Uterus (tissue), 4 donors: ENCODE results near the gene FMN2. TPM values are rescaled to one million over a fixed set of nuclear protein-coding genes. Genes with fewer than 3 reads are reported as not detected.

Experiments
- DNase-seq, 2 donors: peaks; one replicate each; pipeline ENCODE4 v3.0.0-alpha.2; 2019 to 2020
- H3K27ac ChIP-seq, 2 donors: fragments of 200-600 bp; sonication (generic); 1 replicate in 1 of 2; 2 replicates in 1 of 2; pipeline ENCODE4 v1.5.1; 2016 to 2018
- H3K27me3 ChIP-seq, 2 donors: fragments of 200-600 bp; sonication (generic); one replicate each; pipeline ENCODE4 v1.5.1; 2018 to 2019; ENCODE audit warnings: control low read depth in 1 of 2
- H3K36me3 ChIP-seq, 2 donors: fragments of 200-600 bp; sonication (generic); one replicate each; pipeline ENCODE4 v1.5.1; 2019; ENCODE audit warnings: control low read depth in 1 of 2
- H3K4me1 ChIP-seq, 2 donors: fragments of 200-600 bp; sonication (generic); one replicate each; pipeline ENCODE4 v1.5.1; 2018 to 2019; ENCODE audit warnings: control low read depth in 1 of 2
- H3K4me3 ChIP-seq, 2 donors: fragments of 200-600 bp; sonication (generic); 1 replicate in 1 of 2; 2 replicates in 1 of 2; pipeline ENCODE4 v1.5.1; 2018 to 2019; ENCODE audit warnings: mild to moderate bottlenecking in 1 of 2
- H3K9me3 ChIP-seq, 2 donors: fragments of 200-600 bp; sonication (generic); one replicate each; pipeline ENCODE4 v1.5.1; 2019; ENCODE audit warnings: control low read depth in 1 of 2
- CTCF ChIP-seq, 4 experiments: fragments of 200-600 bp in 2 of 4; fragments of 450-650 bp in 2 of 4; sonication (generic) in 2 of 4; IDR thresholded peaks; one replicate each; pipeline ENCODE4 v1.5.1; 2016 to 2019; ENCODE audit warnings: antibody characterized with exemption in 4 of 4, mild to moderate bottlenecking in 2 of 4, moderate library complexity in 1 of 4
- POLR2A ChIP-seq, 2 donors: fragments of 450-650 bp; IDR thresholded peaks; one replicate each; pipeline ENCODE4 v1.6.1; 2016; ENCODE audit warnings: antibody characterized with exemption in 2 of 2, mild to moderate bottlenecking in 1 of 2, moderate library complexity in 1 of 2
- intact Hi-C: fragments of 100-400 bp; cut with DNase I; formaldehyde crosslinking; loops from one replicate; pipeline ENCODE4 v1.15.1; 2023; ENCODE audit warnings: low total_unique reads
- total RNA-seq, 4 donors: library from RNA; depleted of rRNA in 3 of 4; stranded (reverse); fragments of >200 nt in 3 of 4; gene quantifications; one replicate each; pipeline versions ENCODE4 v1.1.0 to v1.2.4, GENCODE V29; 2014 to 2023
- donor health status: DM: yes; HTN: yes; CAD: no.

Gene FMN2
- total RNA-seq, 4 donors from 2014 or later: 1.0 to 6.5 (median 2.3) TPM; not detected in 1

- intact Hi-C loops: no loop called here
- no peak overlapping the region for H3K4me3 ChIP-seq
- no peak for DNase-seq
- no peaks in the 10 kb centered on the region for H3K36me3 ChIP-seq
- no peak overlapping the region for H3K27ac ChIP-seq
- H3K9me3 ChIP-seq: no peaks in the 10 kb centered on the region
- no peak for TF ChIP-seq CTCF (IDR thresholded peaks at IDR 0.05)
- no peak for TF ChIP-seq POLR2A (IDR thresholded peaks at IDR 0.05)
- H3K4me1 ChIP-seq: no peaks in the 10 kb centered on the region
- no peaks in the 10 kb centered on the region for H3K27me3 ChIP-seq
These were observed 411.9 kb downstream of the FMN2 start for GRCh38 chr1:240503558-240503957.

- Histone ChIP-seq H3K36me3 (no peaks in the 10 kb centered on the region), H3K27ac (no peak overlapping the region), H3K9me3 (no peaks in the 10 kb centered on the region), H3K4me1 (no peaks in the 10 kb centered on the region), H3K27me3 (no peaks in the 10 kb centered on the region), H3K4me3 (no peak overlapping the region)
- TF ChIP-seq CTCF (IDR thresholded peaks at IDR 0.05) (no peak), POLR2A (IDR thresholded peaks at IDR 0.05) (no peak)
- intact Hi-C loops: no loop called here
- no peak for DNase-seq
These were observed 414.5 kb downstream of the FMN2 start for GRCh38 chr1:240506176-240506575.

GRCh38 chr1:240508201-240508600 is 416.5 kb downstream of the FMN2 start:
- DNase-seq: no peak
- no peaks in the 10 kb centered on the region for H3K9me3 ChIP-seq
- H3K4me1 ChIP-seq: no peaks in the 10 kb centered on the region
- TF ChIP-seq POLR2A (IDR thresholded peaks at IDR 0.05): no peak
- no peak for TF ChIP-seq CTCF (IDR thresholded peaks at IDR 0.05)
- intact Hi-C loops: no loop called here
- H3K36me3 ChIP-seq: no peaks in the 10 kb centered on the region
- H3K27me3 ChIP-seq: no peaks in the 10 kb centered on the region
- H3K27ac ChIP-seq: no peak overlapping the region
- H3K4me3 ChIP-seq: no peak overlapping the region

GRCh38 chr1:240508950-240509349 is 417.3 kb downstream of the FMN2 start:
- H3K36me3 ChIP-seq: no peaks in the 10 kb centered on the region
- intact Hi-C loops: no loop called here
- TF ChIP-seq CTCF (IDR thresholded peaks at IDR 0.05): no peak
- no peak for TF ChIP-seq POLR2A (IDR thresholded peaks at IDR 0.05)

GRCh38 chr1:240511789-240512188 is 420.1 kb downstream of the FMN2 start:
- H3K9me3 ChIP-seq: no peaks in the 10 kb centered on the region
- H3K4me3 ChIP-seq: no peak overlapping the region
- H3K4me1 ChIP-seq: no peaks in the 10 kb centered on the region
- intact Hi-C loops: no loop called here
- no peak for DNase-seq
- no peak for TF ChIP-seq CTCF (IDR thresholded peaks at IDR 0.05)
- TF ChIP-seq POLR2A (IDR thresholded peaks at IDR 0.05): no peak
- H3K27me3 ChIP-seq: no peaks in the 10 kb centered on the region
- no peak overlapping the region for H3K27ac ChIP-seq
- no peaks in the 10 kb centered on the region for H3K36me3 ChIP-seq

More at GRCh38 chr1:240508950-240509349, 417.3 kb downstream of the FMN2 start:
- no peak overlapping the region for H3K4me3 ChIP-seq
- H3K9me3 ChIP-seq: no peaks in the 10 kb centered on the region
- no peak overlapping the region for H3K27ac ChIP-seq
- no peaks in the 10 kb centered on the region for H3K27me3 ChIP-seq
- DNase-seq: no peak
- no peaks in the 10 kb centered on the region for H3K4me1 ChIP-seq
